Anterior cingulate cortex (tissue), 58 donors: ENCODE measurements around the gene ANXA4.
A peak's percentile ranks its signal among the peaks of the same experiment; 100 is the strongest.
"Not testable (repeated sequence)": the region's sequence is repeated elsewhere in the genome, so short reads cannot be mapped to it uniquely, and the experiment has no call there.

Source experiments
- DNase-seq, 58 donors: peaks; one replicate each; lab custom pipeline; 2025; lab: John Stamatoyannopoulos, UW

The ANXA4 gene

GRCh38 chr2:69718338-69718965 lies 23.5 kb upstream of the ANXA4 start:
- DNase-seq: no peak

GRCh38 chr2:69720404-69720803 lies 21.5 kb upstream of the ANXA4 start:
- no peak for DNase-seq

GRCh38 chr2:69721022-69721421 lies 20.9 kb upstream of the ANXA4 start:
- DNase-seq: no peak

- no peak for DNase-seq
These were observed 18.1 kb upstream of the ANXA4 start for GRCh38 chr2:69723791-69724190.

GRCh38 chr2:69724540-69725159 lies 17.3 kb upstream of the ANXA4 start:
- DNase-seq: peak in 57 of 58 donors; percentile 4 to 93 (median 70)

- DNase-seq: no peak
These were observed 16.1 kb upstream of the ANXA4 start for GRCh38 chr2:69725706-69726360.

- no peak for DNase-seq
These were observed 12.7 kb upstream of the ANXA4 start for GRCh38 chr2:69729266-69729665.

- no peak for DNase-seq
These were observed 12.2 kb upstream of the ANXA4 start for GRCh38 chr2:69729781-69730180.

GRCh38 chr2:69731147-69731970 lies 10.6 kb upstream of the ANXA4 start:
- DNase-seq: no peak

- no peak for DNase-seq
These were observed 8.4 kb upstream of the ANXA4 start for GRCh38 chr2:69733342-69734034.

- DNase-seq: peak in 9 of 58 donors; percentile 9 to 25 (median 20)
These were observed 7.8 kb upstream of the ANXA4 start for GRCh38 chr2:69734035-69734611.

GRCh38 chr2:69734854-69735544 lies 6.9 kb upstream of the ANXA4 start:
- DNase-seq: no peak

GRCh38 chr2:69735686-69736085 lies 6.2 kb upstream of the ANXA4 start:
- peak in 1 of 58 donors; percentile 8 for DNase-seq

GRCh38 chr2:69738149-69738548 lies 3.8 kb upstream of the ANXA4 start:
- DNase-seq: not testable (repeated sequence)

- DNase-seq: no peak
These were observed 1.4 kb upstream of the ANXA4 start for GRCh38 chr2:69740502-69740951.

- peak in 15 of 58 donors; percentile 3 to 39 (median 18) for DNase-seq
These were observed 732 bp upstream of the ANXA4 start for GRCh38 chr2:69741229-69741574.

- peak in 1 of 58 donors; percentile 11 for DNase-seq
These were observed 503 bp downstream of the ANXA4 start for GRCh38 chr2:69742322-69742952.

GRCh38 chr2:69743847-69744264 lies 1.9 kb downstream of the ANXA4 start:
- no peak for DNase-seq

GRCh38 chr2:69744456-69744855 lies 2.5 kb downstream of the ANXA4 start:
- no peak for DNase-seq
